GM18909 (cell line): Measurements from ENCODE around the gene HMCN1.

Experiments
- ATAC-seq: cut with Tn5 transposase; IDR thresholded peaks from one replicate; pipeline ENCODE4 v1.9.1; 2021; ENCODE audit warnings: mild to moderate bottlenecking; ENCODE audit not compliant: unreplicated experiment, poor library complexity

Gene HMCN1

DNA sequence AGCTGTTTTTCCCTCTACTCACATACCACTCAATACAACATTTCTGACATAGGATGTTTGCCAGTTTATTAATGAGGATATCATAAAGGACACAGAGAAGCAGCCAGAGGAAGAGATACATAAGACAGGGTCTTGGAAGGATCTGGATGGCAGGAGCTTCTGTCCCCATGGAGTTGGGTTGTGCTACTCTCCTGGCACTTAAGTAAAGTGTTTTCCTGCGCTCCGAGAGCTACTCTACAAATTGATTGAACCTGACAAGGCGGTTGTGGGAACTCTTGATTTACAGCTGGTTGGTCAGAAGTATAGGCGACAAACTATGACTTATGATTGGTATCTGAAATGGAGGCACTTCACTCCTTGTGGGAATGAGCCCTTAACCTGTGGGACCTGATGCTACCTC is 208.8 kb downstream of the HMCN1 start:
- ATAC-seq, result no peak

DNA sequence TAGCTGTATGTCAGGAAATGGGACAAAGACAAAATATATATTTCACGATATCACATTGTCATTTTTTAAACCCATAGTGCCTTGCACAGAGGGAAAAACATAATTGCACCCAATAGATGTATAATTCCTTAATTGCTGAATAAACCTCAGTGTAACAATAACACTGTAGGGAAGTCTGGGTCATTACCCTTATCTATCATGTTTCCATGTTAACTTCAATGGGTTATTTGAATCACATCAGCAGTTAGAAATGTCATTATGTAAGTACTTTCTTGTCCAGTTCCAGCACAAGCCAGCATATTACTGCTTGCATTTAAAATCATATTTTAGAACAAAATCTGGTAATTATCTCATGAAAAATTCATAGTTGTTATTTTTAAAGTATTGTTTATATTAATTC is 222.7 kb downstream of the HMCN1 start:
- ATAC-seq, result no peak

DNA sequence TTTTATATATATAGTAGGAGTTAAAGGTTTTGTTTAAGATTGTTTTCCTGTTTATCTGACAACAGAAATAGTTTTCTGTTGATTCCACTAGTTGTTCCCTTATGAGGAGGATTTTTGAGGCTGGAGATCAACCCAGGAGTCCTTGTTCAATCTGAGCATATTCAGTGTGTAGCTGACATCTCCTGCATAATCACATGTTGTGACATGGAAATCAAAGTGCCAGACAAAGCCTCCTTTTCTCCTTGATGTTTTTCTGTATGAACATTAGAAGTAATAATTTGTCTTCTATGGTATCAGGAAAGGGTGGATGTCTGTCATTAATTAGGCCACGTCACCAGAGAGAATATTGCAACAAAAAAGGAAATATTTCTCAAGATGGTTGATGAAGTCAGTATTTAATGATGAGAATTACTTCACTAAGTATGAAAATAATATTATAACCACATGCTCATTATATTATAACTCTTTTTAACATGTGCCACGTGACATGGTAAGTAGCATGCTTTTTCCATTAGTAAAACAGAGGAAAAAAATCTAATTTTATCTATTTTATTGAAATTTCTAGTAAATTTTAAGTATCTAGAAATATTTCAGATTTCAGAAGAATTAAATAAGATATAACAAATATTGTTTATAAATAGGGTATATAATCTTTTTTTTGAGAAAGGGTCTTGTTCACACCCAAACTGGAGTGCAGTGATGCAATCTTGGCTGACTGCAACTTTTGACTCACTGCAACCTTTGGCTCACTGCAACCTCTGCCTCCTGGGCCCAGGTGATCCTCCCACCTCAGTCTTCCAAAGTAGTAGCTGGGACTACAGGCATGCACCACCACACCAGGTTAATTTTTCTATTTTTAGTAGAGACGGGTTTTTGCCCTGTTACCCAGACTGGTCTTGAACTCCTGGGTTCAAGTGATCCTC is 223.5 kb downstream of the HMCN1 start:
- ATAC-seq, result no peak

GRCh38 chr1:185960422-185961321 is 226.5 kb downstream of the HMCN1 start:
- ATAC-seq, result no peak

GRCh38 chr1:185961664-185962063 is 227.5 kb downstream of the HMCN1 start:
- no peak for ATAC-seq

- ATAC-seq, result no peak
Measured at GRCh38 chr1:185964946-185965345, 230.8 kb downstream of the HMCN1 start.

GRCh38 chr1:185965870-185966269 is 231.7 kb downstream of the HMCN1 start:
- no peak for ATAC-seq

- ATAC-seq, result no peak
Measured at GRCh38 chr1:185966471-185966870, 232.3 kb downstream of the HMCN1 start.

DNA sequence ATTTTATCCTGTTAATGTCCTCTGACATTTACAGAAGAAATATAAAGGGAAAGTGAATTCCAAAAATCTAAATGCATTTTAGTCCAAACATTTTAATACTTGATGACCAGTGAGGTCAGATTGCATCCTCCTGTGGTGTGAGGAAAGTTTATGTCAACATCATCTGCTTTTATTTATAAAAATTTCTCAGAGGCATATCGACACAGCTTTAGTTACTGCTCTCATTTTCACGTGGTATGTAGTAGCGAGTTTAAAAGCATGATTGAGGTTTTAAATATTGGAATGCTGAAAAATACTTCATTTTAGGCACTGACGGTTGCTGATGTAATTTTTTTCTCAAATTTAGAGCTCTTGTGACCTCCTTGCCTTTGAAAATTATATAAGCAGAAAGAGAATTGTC is 234.8 kb downstream of the HMCN1 start:
- no peak for ATAC-seq

DNA sequence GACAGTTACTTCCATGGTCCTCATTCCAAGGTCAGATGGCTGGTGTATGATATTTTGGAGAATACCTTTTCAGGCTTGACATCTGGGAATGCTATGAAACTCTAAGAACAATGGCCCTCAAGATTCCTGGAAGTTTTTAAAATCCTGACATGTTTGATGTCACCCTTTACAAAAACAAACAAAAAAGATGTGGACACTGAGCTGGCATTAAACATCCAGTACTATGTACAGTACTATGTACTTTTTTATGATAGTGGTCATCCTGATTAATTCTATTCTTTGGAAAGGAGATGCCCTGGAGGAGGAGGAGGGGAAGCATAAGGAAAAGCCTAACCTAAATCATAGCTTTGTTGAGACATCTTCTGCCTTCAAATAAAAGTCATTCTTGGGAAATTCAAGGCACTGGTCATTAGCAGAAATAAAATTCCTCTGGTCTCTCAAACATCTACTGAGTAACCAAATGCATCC is 235.4 kb downstream of the HMCN1 start:
- no peak for ATAC-seq

- ATAC-seq, result no peak
Measured at GRCh38 chr1:185971688-185972087, 237.5 kb downstream of the HMCN1 start.

- ATAC-seq, result no peak
Measured at GRCh38 chr1:185972096-185972850, 238.1 kb downstream of the HMCN1 start.

- no peak for ATAC-seq
Measured at GRCh38 chr1:185973645-185974044, 239.5 kb downstream of the HMCN1 start.

DNA sequence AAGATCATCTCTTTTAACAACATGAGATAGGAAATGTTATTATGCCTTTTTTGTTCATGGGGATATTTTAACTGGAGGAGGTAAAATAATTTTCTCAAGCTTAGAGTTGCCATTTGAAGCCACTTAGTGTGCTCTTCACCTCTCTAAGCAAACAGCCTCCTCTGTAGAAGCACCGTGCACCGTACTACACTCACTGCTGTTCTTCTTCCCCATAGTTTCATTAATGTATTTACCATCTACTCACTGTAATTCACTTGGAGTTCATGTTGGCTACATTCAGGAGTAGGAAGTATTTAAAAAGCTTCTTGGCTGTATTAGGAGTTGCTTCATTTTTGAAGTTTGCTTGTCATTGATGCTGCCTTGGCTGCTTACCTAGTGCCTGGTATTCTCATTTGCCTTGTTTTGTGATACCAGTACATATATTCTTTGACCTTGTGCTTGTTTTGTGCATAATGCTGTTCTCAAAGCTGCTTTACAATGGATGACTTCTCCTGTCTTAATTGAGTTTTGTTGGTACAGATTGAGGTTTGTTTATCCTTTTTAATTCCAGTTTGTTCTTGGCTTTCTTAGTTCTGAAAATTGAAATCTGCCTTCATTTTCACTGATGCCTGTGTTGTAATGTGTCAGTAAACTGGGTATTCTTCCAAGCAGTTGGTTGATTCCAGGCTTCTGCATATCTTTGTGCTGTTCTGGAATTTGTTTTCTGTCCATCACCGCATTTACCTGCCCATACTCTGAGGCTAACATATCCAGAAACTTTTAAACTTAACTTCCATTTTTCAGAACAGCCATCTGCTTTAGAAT is 240.4 kb downstream of the HMCN1 start:
- ATAC-seq, result no peak

GRCh38 chr1:185980891-185981290 is 246.7 kb downstream of the HMCN1 start:
- no peak for ATAC-seq

DNA sequence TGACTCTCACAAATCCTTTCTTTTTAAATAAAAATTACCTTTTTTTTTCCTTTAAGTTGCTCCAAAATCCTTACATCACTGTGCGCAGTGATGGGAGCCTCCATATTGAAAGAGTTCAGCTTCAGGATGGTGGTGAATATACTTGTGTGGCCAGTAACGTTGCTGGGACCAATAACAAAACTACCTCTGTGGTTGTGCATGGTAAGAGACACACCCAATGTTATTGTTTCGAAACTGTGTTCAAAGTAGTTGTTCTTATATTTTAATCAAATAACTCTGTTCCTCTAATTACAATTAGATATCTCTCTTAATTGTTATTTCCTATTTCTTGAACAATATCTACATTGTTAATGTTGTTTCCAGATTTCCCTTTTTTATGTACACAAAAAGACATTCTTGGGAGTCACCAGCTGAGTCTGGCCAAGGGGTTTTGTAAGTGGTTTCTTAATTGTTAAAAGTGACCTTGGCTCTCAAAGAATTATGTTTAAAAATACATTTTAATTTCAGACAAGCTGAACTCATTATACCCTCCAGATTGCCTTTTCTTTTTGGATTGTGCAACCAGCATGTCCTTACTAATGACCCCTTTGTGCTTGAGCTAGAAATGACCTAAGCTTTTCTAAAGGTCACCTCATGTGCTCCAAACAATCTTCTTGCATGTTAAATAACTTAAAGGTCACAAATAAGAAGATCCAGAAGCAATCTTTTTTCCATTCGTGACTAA is 250.1 kb downstream of the HMCN1 start:
- no peak for ATAC-seq

DNA sequence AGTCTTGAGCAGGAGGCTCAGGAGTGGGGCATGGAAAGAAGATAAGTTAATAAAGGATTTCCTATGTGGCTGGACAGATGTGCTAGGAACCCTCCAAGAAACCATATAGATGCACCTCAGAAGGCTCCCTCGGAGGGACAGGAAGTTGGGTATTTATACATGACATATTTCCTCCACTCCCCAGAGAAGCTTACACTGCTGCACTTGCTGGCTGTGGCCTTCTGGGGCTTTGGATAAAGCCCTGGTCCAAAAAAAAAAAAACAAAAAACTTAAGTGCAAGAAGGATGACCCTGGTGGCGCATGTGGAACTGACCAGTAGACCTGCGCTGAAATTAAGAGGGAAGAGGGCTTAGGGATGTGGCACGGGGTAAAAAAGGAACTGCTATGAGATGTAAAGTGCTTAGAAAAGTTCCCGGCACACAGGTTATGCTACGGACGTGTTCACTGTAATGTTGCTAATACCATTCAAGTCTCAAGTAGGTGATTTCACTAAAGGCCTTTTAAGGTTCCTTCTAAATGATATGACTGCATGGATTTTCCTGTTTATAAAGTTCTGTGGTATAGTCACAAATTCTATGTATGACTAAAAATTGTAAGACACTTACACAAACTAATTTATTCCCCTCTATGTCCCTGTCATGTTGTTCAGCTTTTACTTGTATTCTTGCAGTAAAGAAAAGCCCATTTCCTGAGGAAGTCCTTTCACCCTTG is 253.6 kb downstream of the HMCN1 start:
- no peak for ATAC-seq

DNA sequence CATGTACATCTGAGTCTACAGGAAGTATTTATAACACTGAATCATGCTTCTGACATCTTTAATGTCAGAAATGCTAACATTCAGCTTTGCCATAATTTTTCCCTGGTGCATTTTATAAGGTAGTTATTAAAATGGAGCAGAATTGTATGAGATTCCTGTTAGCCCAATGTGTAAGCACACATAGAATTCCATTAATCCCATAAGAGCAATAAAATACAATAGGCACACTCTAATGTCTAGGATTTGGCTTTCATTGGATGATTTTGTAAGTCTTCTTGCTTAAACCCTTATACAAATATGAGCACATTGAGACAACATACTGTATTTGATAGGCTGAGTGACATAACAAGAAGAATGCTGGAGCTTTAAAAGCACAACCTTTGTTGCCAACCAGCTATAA is 256.4 kb downstream of the HMCN1 start:
- no peak for ATAC-seq
